HL-60 (cell line): ENCODE measurements around the gene SUN1.

ENCODE experiments used
- DNase-seq, 2 experiments: peaks; one replicate each; pipeline ENCODE4 v3.0.0-alpha.2; 2010 to 2020; ENCODE audit warnings: low read depth in 1 of 2, low spot score in 1 of 2
- H3K27ac ChIP-seq: fragments of 250-450 bp; sonication (Bioruptor Pico); replicated peaks from 2 replicates; pipeline ENCODE4 v1.5.1; 2020; ENCODE audit warnings: mild to moderate bottlenecking, moderate library complexity
- H3K27me3 ChIP-seq: fragments of 250-450 bp; sonication (Bioruptor Pico); 2 replicates; pipeline ENCODE4 v1.5.1; 2021; ENCODE audit warnings: mild to moderate bottlenecking, moderate library complexity; ENCODE audit not compliant: insufficient read depth, poor library complexity, severe bottlenecking
- H3K4me3 ChIP-seq: replicated peaks from 2 replicates; pipeline ENCODE4 v1.5.1; 2011; ENCODE audit warnings: mild to moderate bottlenecking, control low read depth, low read length; ENCODE audit not compliant: insufficient read depth
- GABPA ChIP-seq: IDR thresholded peaks from 2 replicates; pipeline ENCODE4 v1.6.1; 2012; ENCODE audit warnings: low read depth
- POLR2AphosphoS5 ChIP-seq: IDR thresholded peaks from 2 replicates; pipeline ENCODE4 v1.6.1; 2012; ENCODE audit warnings: low read depth
- SPI1 ChIP-seq: IDR thresholded peaks from 2 replicates; pipeline ENCODE4 v1.6.1; 2012; ENCODE audit warnings: low read depth, mild to moderate bottlenecking, borderline replicate concordance
- TF ChIP-seq, protein P1 (sequence below): IDR thresholded peaks from 2 replicates; pipeline ENCODE4 v1.6.1; 2012; ENCODE audit warnings: low read depth; ENCODE audit not compliant: insufficient replicate concordance
- TF ChIP-seq, protein P2 (sequence below): IDR thresholded peaks from one replicate; pipeline ENCODE4 v1.5.1; 2011; ENCODE audit warnings: low read length, control low read depth, inconsistent platforms; ENCODE audit not compliant: insufficient read depth

Gene SUN1

DNA sequence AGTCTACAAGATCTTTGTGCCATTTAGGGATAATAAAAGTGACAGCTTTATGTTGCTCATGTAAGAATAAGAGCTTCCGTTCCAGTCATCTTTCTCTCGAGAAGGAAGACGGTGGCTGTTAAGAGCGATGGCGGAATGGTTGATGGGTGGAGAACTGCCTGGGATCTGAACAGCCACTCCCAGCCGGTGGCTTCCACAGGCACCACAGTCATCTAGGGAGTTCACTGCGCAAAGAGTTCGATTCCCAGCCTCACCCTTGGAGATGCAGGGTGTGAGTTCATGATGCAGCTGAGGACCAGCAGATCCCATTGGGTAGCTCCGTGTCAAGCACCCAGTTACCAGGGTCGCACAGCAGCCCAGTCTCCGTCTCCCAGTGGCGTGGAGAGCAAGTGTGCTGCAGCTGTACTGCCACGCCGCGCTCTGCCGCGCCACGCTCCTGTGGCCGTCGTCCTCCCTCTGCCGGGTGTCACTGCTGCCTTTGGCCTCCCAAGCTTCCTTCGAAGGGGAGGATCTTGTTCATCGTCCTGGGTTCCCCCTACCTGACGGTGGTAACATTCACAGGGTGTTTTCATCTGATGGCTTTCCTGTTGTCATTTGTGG, 7.8 kb downstream of the SUN1 start:
- TF ChIP-seq, protein P1, sequence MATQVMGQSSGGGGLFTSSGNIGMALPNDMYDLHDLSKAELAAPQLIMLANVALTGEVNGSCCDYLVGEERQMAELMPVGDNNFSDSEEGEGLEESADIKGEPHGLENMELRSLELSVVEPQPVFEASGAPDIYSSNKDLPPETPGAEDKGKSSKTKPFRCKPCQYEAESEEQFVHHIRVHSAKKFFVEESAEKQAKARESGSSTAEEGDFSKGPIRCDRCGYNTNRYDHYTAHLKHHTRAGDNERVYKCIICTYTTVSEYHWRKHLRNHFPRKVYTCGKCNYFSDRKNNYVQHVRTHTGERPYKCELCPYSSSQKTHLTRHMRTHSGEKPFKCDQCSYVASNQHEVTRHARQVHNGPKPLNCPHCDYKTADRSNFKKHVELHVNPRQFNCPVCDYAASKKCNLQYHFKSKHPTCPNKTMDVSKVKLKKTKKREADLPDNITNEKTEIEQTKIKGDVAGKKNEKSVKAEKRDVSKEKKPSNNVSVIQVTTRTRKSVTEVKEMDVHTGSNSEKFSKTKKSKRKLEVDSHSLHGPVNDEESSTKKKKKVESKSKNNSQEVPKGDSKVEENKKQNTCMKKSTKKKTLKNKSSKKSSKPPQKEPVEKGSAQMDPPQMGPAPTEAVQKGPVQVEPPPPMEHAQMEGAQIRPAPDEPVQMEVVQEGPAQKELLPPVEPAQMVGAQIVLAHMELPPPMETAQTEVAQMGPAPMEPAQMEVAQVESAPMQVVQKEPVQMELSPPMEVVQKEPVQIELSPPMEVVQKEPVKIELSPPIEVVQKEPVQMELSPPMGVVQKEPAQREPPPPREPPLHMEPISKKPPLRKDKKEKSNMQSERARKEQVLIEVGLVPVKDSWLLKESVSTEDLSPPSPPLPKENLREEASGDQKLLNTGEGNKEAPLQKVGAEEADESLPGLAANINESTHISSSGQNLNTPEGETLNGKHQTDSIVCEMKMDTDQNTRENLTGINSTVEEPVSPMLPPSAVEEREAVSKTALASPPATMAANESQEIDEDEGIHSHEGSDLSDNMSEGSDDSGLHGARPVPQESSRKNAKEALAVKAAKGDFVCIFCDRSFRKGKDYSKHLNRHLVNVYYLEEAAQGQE: no peak
- no peak for TF ChIP-seq SPI1
- no peak for TF ChIP-seq POLR2AphosphoS5
- TF ChIP-seq, protein P2, sequence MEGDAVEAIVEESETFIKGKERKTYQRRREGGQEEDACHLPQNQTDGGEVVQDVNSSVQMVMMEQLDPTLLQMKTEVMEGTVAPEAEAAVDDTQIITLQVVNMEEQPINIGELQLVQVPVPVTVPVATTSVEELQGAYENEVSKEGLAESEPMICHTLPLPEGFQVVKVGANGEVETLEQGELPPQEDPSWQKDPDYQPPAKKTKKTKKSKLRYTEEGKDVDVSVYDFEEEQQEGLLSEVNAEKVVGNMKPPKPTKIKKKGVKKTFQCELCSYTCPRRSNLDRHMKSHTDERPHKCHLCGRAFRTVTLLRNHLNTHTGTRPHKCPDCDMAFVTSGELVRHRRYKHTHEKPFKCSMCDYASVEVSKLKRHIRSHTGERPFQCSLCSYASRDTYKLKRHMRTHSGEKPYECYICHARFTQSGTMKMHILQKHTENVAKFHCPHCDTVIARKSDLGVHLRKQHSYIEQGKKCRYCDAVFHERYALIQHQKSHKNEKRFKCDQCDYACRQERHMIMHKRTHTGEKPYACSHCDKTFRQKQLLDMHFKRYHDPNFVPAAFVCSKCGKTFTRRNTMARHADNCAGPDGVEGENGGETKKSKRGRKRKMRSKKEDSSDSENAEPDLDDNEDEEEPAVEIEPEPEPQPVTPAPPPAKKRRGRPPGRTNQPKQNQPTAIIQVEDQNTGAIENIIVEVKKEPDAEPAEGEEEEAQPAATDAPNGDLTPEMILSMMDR: no peak
- no peak for TF ChIP-seq GABPA
- no peak overlapping the region for H3K27ac ChIP-seq
- H3K4me3 ChIP-seq: no peak overlapping the region
- no peak for DNase-seq
- no peaks in the 10 kb centered on the region for H3K27me3 ChIP-seq

DNA sequence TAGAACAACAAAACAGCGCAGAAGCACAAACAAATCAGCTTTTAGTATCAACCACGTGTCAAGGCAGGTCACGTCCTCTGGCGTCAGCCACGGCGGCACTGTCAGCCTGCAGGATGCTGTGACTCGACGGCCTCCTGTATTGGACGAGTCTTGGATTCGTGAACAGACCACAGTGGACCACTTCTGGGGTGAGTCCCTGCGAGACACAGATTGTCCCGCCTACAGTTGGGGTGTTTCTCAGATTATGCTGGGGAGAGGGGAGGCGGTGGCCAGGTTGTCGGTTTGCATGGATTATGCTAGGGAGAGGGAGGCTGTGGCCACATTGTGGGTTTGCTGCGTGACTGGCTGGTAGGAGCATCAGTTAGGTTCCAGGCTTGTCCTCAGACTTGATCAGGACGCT, 9.7 kb downstream of the SUN1 start:
- Histone ChIP-seq H3K4me3 (no peak overlapping the region), H3K27me3 (no peaks in the 10 kb centered on the region), H3K27ac (no peak overlapping the region)
- TF ChIP-seq, protein P1: no peak
- TF ChIP-seq, protein P2: no peak
- no peak for TF ChIP-seq POLR2AphosphoS5
- TF ChIP-seq SPI1: no peak
- TF ChIP-seq GABPA: no peak
- DNase-seq: no peak

DNA sequence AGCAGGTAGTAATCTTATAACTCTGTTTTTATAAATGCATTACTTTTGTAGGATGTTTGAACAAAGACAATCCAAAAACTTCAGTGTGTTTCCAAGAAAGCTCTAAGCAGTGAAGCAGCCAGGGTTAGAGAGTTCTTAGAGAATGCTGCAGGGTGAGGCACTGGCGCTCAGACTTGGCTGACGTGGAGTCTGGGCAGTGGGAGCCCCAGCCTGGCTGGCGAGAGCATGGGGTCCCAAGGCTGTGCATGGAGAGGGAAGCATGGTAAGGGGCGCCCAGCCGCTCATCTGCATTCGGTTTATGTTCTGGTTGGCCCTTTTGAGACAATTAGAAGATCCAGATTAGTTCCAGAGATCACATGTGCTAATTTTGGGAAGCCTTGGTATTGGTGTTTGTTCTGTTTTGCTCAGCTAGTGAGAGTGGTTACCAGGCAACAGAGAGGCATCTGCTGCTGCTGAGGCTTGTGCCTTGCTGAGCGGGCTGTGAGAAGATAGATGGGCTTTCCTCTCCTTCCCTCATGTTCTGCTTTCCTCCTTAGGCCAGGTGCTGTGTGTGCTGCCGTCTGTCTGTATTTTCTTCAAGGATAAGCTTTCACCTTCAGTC, 10.3 kb downstream of the SUN1 start:
- H3K27ac ChIP-seq: no peak overlapping the region
- no peak for DNase-seq
- no peak overlapping the region for H3K4me3 ChIP-seq
- TF ChIP-seq, protein P1: no peak
- TF ChIP-seq SPI1 (no peak), GABPA (no peak), POLR2AphosphoS5 (no peak)
- TF ChIP-seq, protein P2: no peak
- H3K27me3 ChIP-seq: no peaks in the 10 kb centered on the region
